ENCODE data around the gene SYT3.

DNA sequence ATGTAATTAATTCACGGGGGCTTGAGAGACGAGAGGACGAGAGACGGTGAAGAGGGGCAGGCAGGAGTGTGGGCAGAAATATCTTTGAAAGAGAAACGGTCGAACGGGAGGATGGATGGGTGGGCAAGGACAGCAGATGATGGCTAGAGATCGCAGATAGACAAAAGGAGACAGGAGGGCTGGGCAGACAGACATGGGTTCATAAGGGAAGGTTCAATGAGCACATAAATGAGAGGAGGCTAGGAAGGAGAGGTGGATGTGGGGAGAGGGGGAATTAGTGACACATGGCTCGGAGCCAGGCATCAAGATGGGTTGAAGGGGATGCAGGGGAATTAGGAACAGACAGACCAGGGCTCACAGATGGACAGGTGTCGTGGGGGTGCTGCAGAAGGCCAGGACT, 1.1 kb downstream of the SYT3 start:
- TF ChIP-seq, protein P1, sequence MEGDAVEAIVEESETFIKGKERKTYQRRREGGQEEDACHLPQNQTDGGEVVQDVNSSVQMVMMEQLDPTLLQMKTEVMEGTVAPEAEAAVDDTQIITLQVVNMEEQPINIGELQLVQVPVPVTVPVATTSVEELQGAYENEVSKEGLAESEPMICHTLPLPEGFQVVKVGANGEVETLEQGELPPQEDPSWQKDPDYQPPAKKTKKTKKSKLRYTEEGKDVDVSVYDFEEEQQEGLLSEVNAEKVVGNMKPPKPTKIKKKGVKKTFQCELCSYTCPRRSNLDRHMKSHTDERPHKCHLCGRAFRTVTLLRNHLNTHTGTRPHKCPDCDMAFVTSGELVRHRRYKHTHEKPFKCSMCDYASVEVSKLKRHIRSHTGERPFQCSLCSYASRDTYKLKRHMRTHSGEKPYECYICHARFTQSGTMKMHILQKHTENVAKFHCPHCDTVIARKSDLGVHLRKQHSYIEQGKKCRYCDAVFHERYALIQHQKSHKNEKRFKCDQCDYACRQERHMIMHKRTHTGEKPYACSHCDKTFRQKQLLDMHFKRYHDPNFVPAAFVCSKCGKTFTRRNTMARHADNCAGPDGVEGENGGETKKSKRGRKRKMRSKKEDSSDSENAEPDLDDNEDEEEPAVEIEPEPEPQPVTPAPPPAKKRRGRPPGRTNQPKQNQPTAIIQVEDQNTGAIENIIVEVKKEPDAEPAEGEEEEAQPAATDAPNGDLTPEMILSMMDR (conservative IDR thresholded peaks at IDR 0.05; ENCODE audit: low read length), result no peak
- no peak for TF ChIP-seq EZH2phosphoT487 (IDR thresholded peaks at IDR 0.05; ENCODE audit: borderline replicate concordance)

All from Loucy (cell line).